HEK293 (cell line): Measurements from ENCODE around the gene NDUFS2.

Experiments used
- CTCF ChIP-seq: fragments of 450-650 bp; formaldehyde crosslinking; IDR thresholded peaks from 2 replicates; pipeline ENCODE4 v1.5.1; 2016; ENCODE audit warnings: missing biosample characterization, missing genetic modification characterization
- RBAK ChIP-seq: fragments of 450-650 bp; formaldehyde crosslinking; IDR thresholded peaks from 2 replicates; pipeline ENCODE4 v1.5.1; 2016; ENCODE audit warnings: missing biosample characterization, missing genetic modification characterization
- YY1 ChIP-seq: fragments of 450-650 bp; formaldehyde crosslinking; IDR thresholded peaks from 2 replicates; pipeline ENCODE4 v1.5.1; 2018; ENCODE audit warnings: missing biosample characterization, missing genetic modification characterization
- ZBTB49 ChIP-seq: fragments of 450-650 bp; formaldehyde crosslinking; IDR thresholded peaks from 2 replicates; pipeline ENCODE4 v1.5.1; 2016; ENCODE audit warnings: missing biosample characterization, missing genetic modification characterization, low read depth
- ZNF175 ChIP-seq: fragments of 450-650 bp; formaldehyde crosslinking; IDR thresholded peaks from 2 replicates; pipeline ENCODE4 v1.5.1; 2016; ENCODE audit warnings: missing biosample characterization, missing genetic modification characterization
- ZNF302 ChIP-seq: fragments of 450-650 bp; formaldehyde crosslinking; IDR thresholded peaks from 2 replicates; pipeline ENCODE4 v1.5.1; 2016; ENCODE audit warnings: missing biosample characterization, missing genetic modification characterization, low read depth
- ZSCAN5A ChIP-seq: fragments of 450-650 bp; formaldehyde crosslinking; IDR thresholded peaks from 2 replicates; pipeline ENCODE4 v1.5.1; 2016; ENCODE audit warnings: missing biosample characterization, missing genetic modification characterization

GRCh38 chr1:161159087-161159912, 42.9 kb upstream of the NDUFS2 start, which contains the start of gene USP21:
- TF ChIP-seq ZSCAN5A (tag by site-specific recombination) (no peak), YY1 (tag by site-specific recombination) (peak; percentile 98), ZNF175 (tag by site-specific recombination) (no peak), ZNF302 (no peak), RBAK (tag by site-specific recombination) (no peak), ZBTB49 (no peak), CTCF (tag by site-specific recombination) (peak; percentile 48; the same call in 1 of the 2 replicates)
